Lower leg skin (tissue), 3 donors: Measurements from ENCODE around the gene KANK4.

Source experiments
- POLR2A ChIP-seq, 2 donors: fragments of 450-650 bp; IDR thresholded peaks; one replicate each; pipeline ENCODE4 v1.6.1; 2016 to 2017; ENCODE audit warnings: antibody characterized with exemption in 2 of 2, mild to moderate bottlenecking in 1 of 2, moderate library complexity in 1 of 2
- TF ChIP-seq, protein P1 (sequence below), 3 donors: fragments of 450-650 bp; IDR thresholded peaks; one replicate each; pipeline ENCODE4 v1.5.1; 2016; ENCODE audit warnings: antibody characterized with exemption in 3 of 3, mild to moderate bottlenecking in 3 of 3, moderate library complexity in 2 of 3

GRCh38 chr1:62273953-62274352 lies 45.3 kb downstream of the KANK4 start:
- TF ChIP-seq, protein P1, sequence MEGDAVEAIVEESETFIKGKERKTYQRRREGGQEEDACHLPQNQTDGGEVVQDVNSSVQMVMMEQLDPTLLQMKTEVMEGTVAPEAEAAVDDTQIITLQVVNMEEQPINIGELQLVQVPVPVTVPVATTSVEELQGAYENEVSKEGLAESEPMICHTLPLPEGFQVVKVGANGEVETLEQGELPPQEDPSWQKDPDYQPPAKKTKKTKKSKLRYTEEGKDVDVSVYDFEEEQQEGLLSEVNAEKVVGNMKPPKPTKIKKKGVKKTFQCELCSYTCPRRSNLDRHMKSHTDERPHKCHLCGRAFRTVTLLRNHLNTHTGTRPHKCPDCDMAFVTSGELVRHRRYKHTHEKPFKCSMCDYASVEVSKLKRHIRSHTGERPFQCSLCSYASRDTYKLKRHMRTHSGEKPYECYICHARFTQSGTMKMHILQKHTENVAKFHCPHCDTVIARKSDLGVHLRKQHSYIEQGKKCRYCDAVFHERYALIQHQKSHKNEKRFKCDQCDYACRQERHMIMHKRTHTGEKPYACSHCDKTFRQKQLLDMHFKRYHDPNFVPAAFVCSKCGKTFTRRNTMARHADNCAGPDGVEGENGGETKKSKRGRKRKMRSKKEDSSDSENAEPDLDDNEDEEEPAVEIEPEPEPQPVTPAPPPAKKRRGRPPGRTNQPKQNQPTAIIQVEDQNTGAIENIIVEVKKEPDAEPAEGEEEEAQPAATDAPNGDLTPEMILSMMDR (IDR thresholded peaks at IDR 0.05): no peak
- TF ChIP-seq POLR2A (IDR thresholded peaks at IDR 0.05): no peak
